DND-41 (cell line): ENCODE data around the gene SYT5.

Experiments used
- ATAC-seq: fragments of 200-7000 bp; cut with Tn5 transposase; 3 replicates; pipeline ENCODE4 v1.9.1; 2021; ENCODE audit warnings: low read depth; ENCODE audit not compliant: insufficient read depth
- DNase-seq: peaks from one replicate; pipeline ENCODE4 v3.0.0-alpha.2; 2020
- H2AFZ ChIP-seq: 2 replicates; pipeline ENCODE4 v1.6.0; 2012; ENCODE audit warnings: low read depth, low read length
- H3K27ac ChIP-seq: 2 replicates; pipeline ENCODE4 v1.5.1; 2012; ENCODE audit warnings: low read length, inconsistent platforms
- H3K27me3 ChIP-seq: fragments of 200-600 bp; sonication (generic); 2 replicates; pipeline ENCODE4 v1.6.0; 2012; ENCODE audit warnings: low read length, mild to moderate bottlenecking, inconsistent platforms; ENCODE audit not compliant: insufficient read depth, poor library complexity
- H3K36me3 ChIP-seq: 2 replicates; pipeline ENCODE4 v1.5.1; 2012; ENCODE audit warnings: low read length, inconsistent platforms; ENCODE audit not compliant: insufficient read depth
- H3K4me1 ChIP-seq: 2 replicates; pipeline ENCODE4 v1.5.1; 2012; ENCODE audit warnings: mild to moderate bottlenecking, low read length; ENCODE audit not compliant: insufficient read depth
- H3K4me2 ChIP-seq: 2 replicates; pipeline ENCODE4 v1.6.0; 2012; ENCODE audit warnings: mild to moderate bottlenecking, moderate library complexity, low read length, inconsistent platforms; ENCODE audit not compliant: insufficient read depth
- H3K4me3 ChIP-seq, 2 experiments: fragments of 200-600 bp in 1 of 2; shearing (Covaris generic) in 1 of 2; 2 replicates each; pipeline ENCODE4 v1.5.1; 2012 to 2016; ENCODE audit warnings: inconsistent platforms in 2 of 2, low read length in 2 of 2, mild to moderate bottlenecking in 2 of 2, low read depth in 1 of 2, moderate library complexity in 1 of 2
- H3K79me2 ChIP-seq: 2 replicates; pipeline ENCODE4 v1.6.0; 2012; ENCODE audit warnings: low read length, inconsistent platforms; ENCODE audit not compliant: insufficient read depth
- H3K9ac ChIP-seq: 2 replicates; pipeline ENCODE4 v1.6.0; 2012; ENCODE audit warnings: low read depth, mild to moderate bottlenecking, inconsistent platforms, low read length, moderate library complexity
- H3K9me3 ChIP-seq: 2 replicates; pipeline ENCODE4 v1.5.1; 2012; ENCODE audit warnings: low read length, moderate library complexity, mild to moderate bottlenecking, inconsistent platforms; ENCODE audit not compliant: insufficient read depth, severe bottlenecking
- H4K20me1 ChIP-seq: 2 replicates; pipeline ENCODE4 v1.6.0; 2012; ENCODE audit warnings: low read length; ENCODE audit not compliant: insufficient read depth
- EZH2 ChIP-seq: IDR thresholded peaks from 3 replicates; pipeline ENCODE4 v1.6.1; 2012; ENCODE audit warnings: borderline replicate concordance, low read depth, mild to moderate bottlenecking, moderate library complexity, low read length, inconsistent platforms; ENCODE audit not compliant: severe bottlenecking
- TF ChIP-seq, protein P1 (sequence below): IDR thresholded peaks from 2 replicates; pipeline ENCODE4 v1.5.1; 2012; ENCODE audit warnings: borderline replicate concordance, low read length, moderate library complexity, mild to moderate bottlenecking; ENCODE audit not compliant: poor library complexity, severe bottlenecking; ENCODE audit errors: extremely low read depth

The SYT5 gene

GRCh38 chr19:55149078-55150003 lies 30.7 kb downstream of the SYT5 start, which contains the start of gene TNNT1:
TSS of gene TNNT1 (minus strand) at chr19:55149206. CDS start at chr19:55147157, 2,049 bp downstream.
- Histone ChIP-seq H3K79me2 (no peaks in the 10 kb centered on the region), H3K27ac (no peak within 1 kb of the TSS), H3K4me1 (peaks cover 12% of the 10 kb centered on the region; the same call in 1 of the 2 replicates), H2AFZ (no peak within 1 kb of the TSS), H3K9me3 (no peaks in the 10 kb centered on the region), H3K36me3 (no peaks in the 10 kb centered on the region), H3K4me2 (no peak within 1 kb of the TSS), H3K27me3 (peaks cover 13% of the 10 kb centered on the region), H3K4me3 (no peak within 1 kb of the TSS), H4K20me1 (no peaks in the 10 kb centered on the region), H3K9ac (no peak within 1 kb of the TSS)
- TF ChIP-seq, protein P1, sequence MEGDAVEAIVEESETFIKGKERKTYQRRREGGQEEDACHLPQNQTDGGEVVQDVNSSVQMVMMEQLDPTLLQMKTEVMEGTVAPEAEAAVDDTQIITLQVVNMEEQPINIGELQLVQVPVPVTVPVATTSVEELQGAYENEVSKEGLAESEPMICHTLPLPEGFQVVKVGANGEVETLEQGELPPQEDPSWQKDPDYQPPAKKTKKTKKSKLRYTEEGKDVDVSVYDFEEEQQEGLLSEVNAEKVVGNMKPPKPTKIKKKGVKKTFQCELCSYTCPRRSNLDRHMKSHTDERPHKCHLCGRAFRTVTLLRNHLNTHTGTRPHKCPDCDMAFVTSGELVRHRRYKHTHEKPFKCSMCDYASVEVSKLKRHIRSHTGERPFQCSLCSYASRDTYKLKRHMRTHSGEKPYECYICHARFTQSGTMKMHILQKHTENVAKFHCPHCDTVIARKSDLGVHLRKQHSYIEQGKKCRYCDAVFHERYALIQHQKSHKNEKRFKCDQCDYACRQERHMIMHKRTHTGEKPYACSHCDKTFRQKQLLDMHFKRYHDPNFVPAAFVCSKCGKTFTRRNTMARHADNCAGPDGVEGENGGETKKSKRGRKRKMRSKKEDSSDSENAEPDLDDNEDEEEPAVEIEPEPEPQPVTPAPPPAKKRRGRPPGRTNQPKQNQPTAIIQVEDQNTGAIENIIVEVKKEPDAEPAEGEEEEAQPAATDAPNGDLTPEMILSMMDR = no peak
- TF ChIP-seq EZH2 = no peak
- ATAC-seq (no peak), DNase-seq (no peak)

GRCh38 chr19:55147545-55148251 lies 32.4 kb downstream of the SYT5 start:
- Histone ChIP-seq H3K9ac (no peak overlapping the region), H3K79me2 (no peaks in the 10 kb centered on the region), H2AFZ (no peak overlapping the region), H3K27me3 (peaks cover 13% of the 10 kb centered on the region), H3K9me3 (no peaks in the 10 kb centered on the region), H3K4me3 (no peak overlapping the region), H4K20me1 (no peaks in the 10 kb centered on the region), H3K4me1 (no peaks in the 10 kb centered on the region), H3K36me3 (no peaks in the 10 kb centered on the region), H3K4me2 (no peak overlapping the region), H3K27ac (no peak overlapping the region)
- TF ChIP-seq, protein P1 = no peak
- TF ChIP-seq EZH2 = no peak
- DNase-seq (no peak), ATAC-seq (no peak)

- Histone ChIP-seq H3K79me2 (no peaks in the 10 kb centered on the region), H3K36me3 (no peaks in the 10 kb centered on the region), H3K9ac (no peak overlapping the region), H4K20me1 (no peaks in the 10 kb centered on the region), H2AFZ (no peak overlapping the region), H3K27me3 (peaks cover 13% of the 10 kb centered on the region), H3K9me3 (no peaks in the 10 kb centered on the region), H3K4me3 (no peak overlapping the region), H3K4me1 (no peaks in the 10 kb centered on the region), H3K27ac (no peak overlapping the region), H3K4me2 (no peak overlapping the region)
- peak; percentile 52; the same call in 2 of the 3 replicates for ATAC-seq
- DNase-seq = no peak
- TF ChIP-seq EZH2 = no peak
- TF ChIP-seq, protein P1 = no peak
Observed at GRCh38 chr19:55146705-55147273, 33.3 kb downstream of the SYT5 start.
